GM13977 (cell line): Measurements from ENCODE around the gene CROCC2.

Experiments
- DNase-seq: peaks from one replicate; pipeline ENCODE4 v3.0.0; 2012; ENCODE audit warnings: low spot score
- CTCF ChIP-seq: IDR thresholded peaks from 2 replicates; pipeline ENCODE4 v1.5.1; 2012; ENCODE audit warnings: mild to moderate bottlenecking, control low read depth; ENCODE audit not compliant: insufficient read depth; ENCODE audit errors: extremely low read depth, missing control alignments
- in situ Hi-C: fragments of 300-500 bp; cut with MboI; formaldehyde crosslinking; loops from one replicate; pipeline ENCODE4 v1.12.0; 2022; ENCODE audit warnings: low sequenced_read_pairs, low pct_unique_long_range_greater_than_20kb, mixed read lengths, inconsistent platforms; ENCODE audit not compliant: unreplicated experiment

Gene CROCC2

GRCh38 chr2:240901986-240902614, 4.0 kb upstream of the CROCC2 start:
- in situ Hi-C loops, result no loop called here
- DNase-seq, result no peak
- no peak for TF ChIP-seq CTCF

DNA sequence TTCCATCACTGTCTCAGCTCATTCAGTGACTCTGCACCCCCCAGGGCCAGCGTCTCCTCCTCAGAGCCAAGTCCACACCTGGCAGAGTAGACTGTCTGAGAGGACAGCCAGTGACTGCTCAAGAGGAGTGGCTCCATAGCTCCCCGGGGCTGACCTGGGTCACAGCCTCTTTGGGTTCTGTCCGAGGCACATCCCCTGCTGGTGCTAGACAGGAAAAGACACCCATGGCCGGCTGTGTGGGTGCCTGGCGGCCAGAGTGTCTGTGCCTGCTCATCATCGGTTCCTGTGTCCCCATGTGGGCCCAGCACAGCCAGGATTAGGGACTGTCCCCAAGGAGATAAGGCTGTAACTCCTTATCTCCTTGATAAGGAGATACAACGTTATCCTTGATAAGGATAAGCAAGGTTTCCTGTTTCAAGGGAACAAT, 3.5 kb upstream of the CROCC2 start:
- TF ChIP-seq CTCF, result no peak
- DNase-seq, result no peak
- in situ Hi-C loops, result no loop called here

GRCh38 chr2:240903191-240904060, 2.7 kb upstream of the CROCC2 start:
- TF ChIP-seq CTCF, result no peak
- no peak for DNase-seq
- in situ Hi-C loops, result no loop called here

GRCh38 chr2:240904216-240905175, 1.6 kb upstream of the CROCC2 start:
- DNase-seq, result no peak
- in situ Hi-C loops, result no loop called here
- no peak for TF ChIP-seq CTCF

DNA sequence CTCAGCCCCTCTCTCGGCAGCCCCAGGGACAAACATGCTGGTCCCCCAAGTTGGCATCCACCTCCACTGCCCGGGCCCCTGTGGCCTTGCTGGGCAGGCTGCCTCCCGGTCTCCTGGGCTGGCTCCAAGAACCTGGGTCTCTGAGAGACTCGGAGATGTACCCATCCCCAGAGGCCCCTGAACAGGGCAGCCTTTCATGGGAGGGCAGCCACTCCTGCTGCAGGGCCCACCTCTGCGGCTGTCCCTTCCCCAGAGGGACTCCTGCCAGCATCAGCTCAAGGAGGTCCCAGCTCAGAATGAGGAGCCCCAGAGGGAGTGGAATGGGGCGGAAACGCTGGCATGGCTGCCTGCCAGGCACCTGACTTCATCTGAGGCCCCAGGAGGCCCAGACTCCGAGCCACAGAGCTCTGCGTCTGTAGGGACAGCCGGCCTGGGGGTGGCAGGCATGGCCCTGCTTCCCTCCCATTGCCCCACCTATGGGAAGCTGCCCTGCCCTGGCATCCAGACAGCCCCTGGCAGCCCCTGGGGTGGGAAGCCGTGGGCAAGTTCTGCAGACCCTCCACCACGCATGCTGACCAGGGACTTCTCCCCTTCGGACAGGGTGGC, 857 bp upstream of the CROCC2 start:
- in situ Hi-C loops, result no loop called here

More for the DNA sequence above, 857 bp upstream of the CROCC2 start:
- DNase-seq, result no peak
- no peak for TF ChIP-seq CTCF
